ENCODE data around the gene BTBD1.

BTBD1 gene

DNA sequence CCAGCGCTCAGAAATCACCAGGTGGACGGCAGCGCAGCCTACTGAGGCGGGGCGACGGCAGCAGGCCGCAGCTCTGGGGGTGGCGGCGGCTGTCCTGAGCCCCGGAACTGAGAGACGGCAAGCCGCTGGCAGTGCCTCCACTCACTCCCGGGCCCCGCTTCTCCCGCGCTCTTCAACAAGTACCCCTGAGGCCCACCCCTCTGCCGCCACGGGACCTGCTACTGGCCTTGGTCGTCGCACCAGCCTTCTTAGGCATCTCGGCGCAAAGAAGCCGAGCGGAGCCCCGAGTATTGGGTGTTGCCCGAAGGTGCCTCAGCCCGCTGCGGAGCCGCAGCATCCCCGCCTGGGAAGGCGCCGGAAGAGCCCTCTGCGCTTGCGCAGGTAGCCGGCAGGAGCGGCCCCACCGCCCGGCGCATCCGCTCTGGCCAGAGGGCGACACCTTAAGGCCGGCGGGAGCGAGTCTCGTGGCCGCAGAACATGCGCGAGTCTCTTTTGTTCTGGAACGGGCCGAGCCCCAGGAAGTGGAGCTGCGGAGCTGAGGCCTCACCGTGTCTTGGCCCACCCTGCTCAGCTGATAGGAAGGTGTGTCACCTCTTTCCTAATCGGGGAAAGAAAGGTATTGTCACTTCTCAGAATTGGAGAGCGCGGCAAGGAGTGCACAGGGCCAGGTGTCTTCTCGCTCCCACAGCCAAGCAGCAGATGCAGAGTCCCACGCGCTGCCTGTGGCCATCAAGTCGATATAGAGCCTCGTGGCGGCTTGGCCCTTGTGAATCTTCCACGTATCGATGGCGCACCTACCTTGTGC is 55.6 kb downstream of the BTBD1 start, which contains the start of gene C15orf40 (continued):
- TF ChIP-seq, protein P1, sequence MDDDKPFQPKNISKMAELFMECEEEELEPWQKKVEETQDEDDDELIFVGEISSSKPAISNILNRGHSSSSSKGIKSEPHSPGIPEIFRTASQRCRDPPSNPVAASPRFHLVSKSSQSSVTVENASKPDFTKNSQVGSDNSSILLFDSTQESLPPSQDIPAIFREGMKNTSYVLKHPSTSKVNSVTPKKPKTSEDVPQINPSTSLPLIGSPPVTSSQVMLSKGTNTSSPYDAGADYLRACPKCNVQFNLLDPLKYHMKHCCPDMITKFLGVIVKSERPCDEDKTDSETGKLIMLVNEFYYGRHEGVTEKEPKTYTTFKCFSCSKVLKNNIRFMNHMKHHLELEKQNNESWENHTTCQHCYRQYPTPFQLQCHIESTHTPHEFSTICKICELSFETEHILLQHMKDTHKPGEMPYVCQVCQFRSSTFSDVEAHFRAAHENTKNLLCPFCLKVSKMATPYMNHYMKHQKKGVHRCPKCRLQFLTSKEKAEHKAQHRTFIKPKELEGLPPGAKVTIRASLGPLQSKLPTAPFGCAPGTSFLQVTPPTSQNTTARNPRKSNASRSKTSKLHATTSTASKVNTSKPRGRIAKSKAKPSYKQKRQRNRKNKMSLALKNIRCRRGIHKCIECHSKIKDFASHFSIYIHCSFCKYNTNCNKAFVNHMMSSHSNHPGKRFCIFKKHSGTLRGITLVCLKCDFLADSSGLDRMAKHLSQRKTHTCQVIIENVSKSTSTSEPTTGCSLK (tag by site-specific recombination; IDR thresholded peaks at IDR 0.05), result no peak
- TF ChIP-seq ZNF521 (tag by site-specific recombination; IDR thresholded peaks at IDR 0.05) (no peak), OSR2 (tag by site-specific recombination; IDR thresholded peaks at IDR 0.05) (no peak), AEBP2 (tag by site-specific recombination; IDR thresholded peaks at IDR 0.05; ENCODE audit: borderline replicate concordance) (no peak), EGR2 (tag by site-specific recombination; IDR thresholded peaks at IDR 0.05; ENCODE audit: low read depth) (no peak), RBAK (tag by site-specific recombination; IDR thresholded peaks at IDR 0.05) (no peak), ZNF121 (tag by site-specific recombination; IDR thresholded peaks at IDR 0.05) (no peak), ZNF596 (tag by site-specific recombination; IDR thresholded peaks at IDR 0.05) (no peak), KLF7 (tag by site-specific recombination; IDR thresholded peaks at IDR 0.05; ENCODE audit: borderline replicate concordance) (no peak), ZNF777 (tag by site-specific recombination; IDR thresholded peaks at IDR 0.05; ENCODE audit: borderline replicate concordance) (no peak), ZNF239 (tag by site-specific recombination; IDR thresholded peaks at IDR 0.05) (no peak), ZNF354C (tag by site-specific recombination; IDR thresholded peaks at IDR 0.05; ENCODE audit: borderline replicate concordance, low read depth) (no peak), HOXC10 (CRISPR knock-in tag; IDR thresholded peaks at IDR 0.05) (no peak), YY1 (tag by site-specific recombination; IDR thresholded peaks at IDR 0.05) (no peak; the same call in 1 of the 2 replicates), SP2 (tag by site-specific recombination; IDR thresholded peaks at IDR 0.05) (peak; percentile 69), ZNF549 (tag by site-specific recombination; IDR thresholded peaks at IDR 0.05) (no peak), ZFP37 (tag by site-specific recombination; IDR thresholded peaks at IDR 0.05) (peak; percentile 22), ZNF843 (tag by site-specific recombination; IDR thresholded peaks at IDR 0.05) (0 out of 2 replicates have a peak, but pooled peaks have one; percentile 6), GLI2 (tag by site-specific recombination; IDR thresholded peaks at IDR 0.05; ENCODE audit: borderline replicate concordance, low read depth) (no peak), ZNF223 (tag by site-specific recombination; IDR thresholded peaks at IDR 0.05) (no peak), ZNF23 (tag by site-specific recombination; IDR thresholded peaks at IDR 0.05; ENCODE audit: borderline replicate concordance) (no peak), ZNF518A (tag by site-specific recombination; conservative IDR thresholded peaks at IDR 0.05; ENCODE audit: low read depth) (peak; percentile 87), ZNF114 (tag by site-specific recombination; IDR thresholded peaks at IDR 0.05) (no peak), ZNF112 (tag by site-specific recombination; IDR thresholded peaks at IDR 0.05) (no peak), ZBTB20 (tag by site-specific recombination; IDR thresholded peaks at IDR 0.05) (peak; percentile 98), ZNF473 (tag by site-specific recombination; IDR thresholded peaks at IDR 0.05) (no peak), ZNF140 (tag by site-specific recombination; IDR thresholded peaks at IDR 0.05) (no peak), ZNF585B (tag by site-specific recombination; IDR thresholded peaks at IDR 0.05) (no peak), ZNF19 (tag by site-specific recombination; IDR thresholded peaks at IDR 0.05; ENCODE audit: low read depth) (no peak)
- TF ChIP-seq, protein P2, sequence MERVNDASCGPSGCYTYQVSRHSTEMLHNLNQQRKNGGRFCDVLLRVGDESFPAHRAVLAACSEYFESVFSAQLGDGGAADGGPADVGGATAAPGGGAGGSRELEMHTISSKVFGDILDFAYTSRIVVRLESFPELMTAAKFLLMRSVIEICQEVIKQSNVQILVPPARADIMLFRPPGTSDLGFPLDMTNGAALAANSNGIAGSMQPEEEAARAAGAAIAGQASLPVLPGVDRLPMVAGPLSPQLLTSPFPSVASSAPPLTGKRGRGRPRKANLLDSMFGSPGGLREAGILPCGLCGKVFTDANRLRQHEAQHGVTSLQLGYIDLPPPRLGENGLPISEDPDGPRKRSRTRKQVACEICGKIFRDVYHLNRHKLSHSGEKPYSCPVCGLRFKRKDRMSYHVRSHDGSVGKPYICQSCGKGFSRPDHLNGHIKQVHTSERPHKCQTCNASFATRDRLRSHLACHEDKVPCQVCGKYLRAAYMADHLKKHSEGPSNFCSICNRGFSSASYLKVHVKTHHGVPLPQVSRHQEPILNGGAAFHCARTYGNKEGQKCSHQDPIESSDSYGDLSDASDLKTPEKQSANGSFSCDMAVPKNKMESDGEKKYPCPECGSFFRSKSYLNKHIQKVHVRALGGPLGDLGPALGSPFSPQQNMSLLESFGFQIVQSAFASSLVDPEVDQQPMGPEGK (tag by site-specific recombination; IDR thresholded peaks at IDR 0.05), result no peak; the same call in 1 of the 2 replicates

Data from HEK293 (cell line).